Peyer's patch (tissue), 4 donors: ENCODE measurements around the gene NIP7.

Experiments used
- CTCF ChIP-seq, 6 experiments: fragments of 450-650 bp in 4 of 6; fragments of 200-600 bp in 2 of 6; sonication (generic) in 1 of 6; IDR thresholded peaks; one replicate each; pipeline ENCODE4 v1.5.1; 2017 to 2019; ENCODE audit warnings: antibody characterized with exemption in 6 of 6, mild to moderate bottlenecking in 3 of 6, moderate library complexity in 1 of 6
- POLR2A ChIP-seq, 2 donors: fragments of 450-650 bp; IDR thresholded peaks; one replicate each; pipeline ENCODE4 v1.5.1; 2017; ENCODE audit warnings: antibody characterized with exemption in 2 of 2, mild to moderate bottlenecking in 2 of 2, moderate library complexity in 2 of 2

- TF ChIP-seq CTCF (IDR thresholded peaks at IDR 0.05) (no peak), POLR2A (IDR thresholded peaks at IDR 0.05) (no peak)
These were observed 26.9 kb downstream of the NIP7 start for GRCh38 chr16:69366431-69366830.
